Spleen (tissue), 7 donors: Measurements from ENCODE around the gene MARCHF11.

Source experiments
- POLR2A ChIP-seq, 3 donors: fragments of 450-650 bp; IDR thresholded peaks; one replicate each; pipeline ENCODE4 v1.5.1; 2017; ENCODE audit warnings: antibody characterized with exemption in 3 of 3, mild to moderate bottlenecking in 1 of 3
- TF ChIP-seq, protein P1 (sequence below), 11 experiments: fragments of 200-600 bp in 7 of 11; fragments of 450-650 bp in 4 of 11; sonication (generic) in 4 of 11; IDR thresholded peaks in 8 of 11; conservative IDR thresholded peaks in 3 of 11; 1 replicate in 7 of 11; 2 replicates in 4 of 11; pipeline versions ENCODE4 v1.4.0 to v1.8.0; 2016 to 2021; ENCODE audit warnings: antibody characterized with exemption in 11 of 11, inconsistent platforms in 4 of 11, mild to moderate bottlenecking in 1 of 11
- donor health status: DM: no; HTN: no; CAD: no; lungs with moderate emphysema.
- donor health status: DM: no; HTN: no; CAD: no.
- donor health status: DM: no; HTN: no; CAD: no.

- TF ChIP-seq, protein P1, sequence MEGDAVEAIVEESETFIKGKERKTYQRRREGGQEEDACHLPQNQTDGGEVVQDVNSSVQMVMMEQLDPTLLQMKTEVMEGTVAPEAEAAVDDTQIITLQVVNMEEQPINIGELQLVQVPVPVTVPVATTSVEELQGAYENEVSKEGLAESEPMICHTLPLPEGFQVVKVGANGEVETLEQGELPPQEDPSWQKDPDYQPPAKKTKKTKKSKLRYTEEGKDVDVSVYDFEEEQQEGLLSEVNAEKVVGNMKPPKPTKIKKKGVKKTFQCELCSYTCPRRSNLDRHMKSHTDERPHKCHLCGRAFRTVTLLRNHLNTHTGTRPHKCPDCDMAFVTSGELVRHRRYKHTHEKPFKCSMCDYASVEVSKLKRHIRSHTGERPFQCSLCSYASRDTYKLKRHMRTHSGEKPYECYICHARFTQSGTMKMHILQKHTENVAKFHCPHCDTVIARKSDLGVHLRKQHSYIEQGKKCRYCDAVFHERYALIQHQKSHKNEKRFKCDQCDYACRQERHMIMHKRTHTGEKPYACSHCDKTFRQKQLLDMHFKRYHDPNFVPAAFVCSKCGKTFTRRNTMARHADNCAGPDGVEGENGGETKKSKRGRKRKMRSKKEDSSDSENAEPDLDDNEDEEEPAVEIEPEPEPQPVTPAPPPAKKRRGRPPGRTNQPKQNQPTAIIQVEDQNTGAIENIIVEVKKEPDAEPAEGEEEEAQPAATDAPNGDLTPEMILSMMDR (IDR thresholded peaks at IDR 0.05 in 8 of 11, conservative IDR thresholded peaks at IDR 0.05 in 3 of 11), result no peak
- TF ChIP-seq POLR2A (IDR thresholded peaks at IDR 0.05), result no peak
These were observed 44.1 kb downstream of the MARCHF11 start for GRCh38 chr5:16135506-16135905.
